Right lobe of liver (tissue), 6 donors: Measurements from ENCODE around the gene TUBGCP5. TPM values are rescaled to one million over a fixed set of nuclear protein-coding genes. Genes with fewer than 3 reads are reported as not detected.
A peak's percentile ranks its signal among the peaks of the same experiment; 100 is the strongest.

Experiments used
- ATAC-seq, 4 donors: fragments of 200-7000 bp; cut with Tn5 transposase; one replicate each; pipeline ENCODE4 v1.9.1; 2020; ENCODE audit warnings: mild to moderate bottlenecking in 4 of 4, moderate library complexity in 4 of 4
- DNase-seq, 3 donors: peaks; one replicate each; pipeline ENCODE4 v3.0.0-alpha.2; 2020
- H3K27ac ChIP-seq, 3 donors: fragments of 200-600 bp; one replicate each; pipeline ENCODE4 v1.8.0; 2022
- H3K27me3 ChIP-seq, 2 donors: fragments of 200-600 bp; one replicate each; pipeline ENCODE4 v1.8.0; 2022
- H3K36me3 ChIP-seq, 4 donors: fragments of 200-600 bp; sonication (generic) in 1 of 4; one replicate each; pipeline versions ENCODE4 v1.5.1 to v1.8.0; 2017 to 2022; ENCODE audit warnings: control low read depth in 1 of 4
- H3K4me1 ChIP-seq, 4 donors: fragments of 200-600 bp; sonication (generic) in 1 of 4; one replicate each; pipeline versions ENCODE4 v1.5.1 to v1.8.0; 2017 to 2022; ENCODE audit warnings: control low read depth in 1 of 4
- H3K4me3 ChIP-seq, 3 donors: fragments of 200-600 bp; one replicate each; pipeline ENCODE4 v1.8.0; 2022
- H3K9me3 ChIP-seq, 4 donors: fragments of 200-600 bp; sonication (generic) in 1 of 4; one replicate each; pipeline versions ENCODE4 v1.5.1 to v1.8.0; 2017 to 2022; ENCODE audit warnings: control low read depth in 1 of 4
- CTCF ChIP-seq, 4 donors: fragments of 200-600 bp in 3 of 4; fragments of 450-650 bp in 1 of 4; IDR thresholded peaks; one replicate each; pipeline versions ENCODE4 v1.5.1 to v1.8.0; 2016 to 2022; ENCODE audit warnings: antibody characterized with exemption in 4 of 4, mild to moderate bottlenecking in 2 of 4
- POLR2A ChIP-seq: fragments of 450-650 bp; IDR thresholded peaks from one replicate; pipeline ENCODE4 v1.6.1; 2017; ENCODE audit warnings: antibody characterized with exemption, mild to moderate bottlenecking
- WGBS: methylation state at CpG from one replicate; pipeline ENCODE4 v1.1.6; 2018; ENCODE audit warnings: low coverage, low lambda C conversion rate; ENCODE audit not compliant: insufficient coverage; ENCODE audit errors: missing lambda C conversion rate; 5-methylcytosine and 5-hydroxymethylcytosine counted together
- intact Hi-C, 2 donors: fragments of 100-400 bp; cut with DNase I; formaldehyde crosslinking; loops; one replicate each; pipeline versions ENCODE4 v1.11.2 to v1.14.1; 2022
- total RNA-seq, 6 experiments: library from RNA; depleted of rRNA in 2 of 6; stranded (reverse); fragments of >200 nt in 2 of 6; fragmentation: NEBNext Ultra II Directional in 3 of 6; extraction: Animal tissue kit (Norgen Biotek cat#: 25700) in 3 of 6; gene quantifications; one replicate each; pipeline versions ENCODE4 v1.1.0 to v1.2.4, GENCODE V29; 2016 to 2023
- donor health status: DM: no; HTN: yes; CAD: no.
- donor health status: DM: no; HTN: no; CAD: no.
- donor health status: DM: no; HTN: no; CAD: no.
- donor health status: DM: no; HTN: yes; CAD: no.
- donor health status: DM: no; HTN: yes; CAD: no.

The TUBGCP5 gene
- total RNA-seq, 6 experiments from 2014 or later, result 7.1 to 15.6 (median 11.0) TPM

- ATAC-seq (peak; percentile 96 to 98 (median 97)), DNase-seq (peak; percentile 91 to 93 (median 91))
- Histone ChIP-seq H3K9me3 (no peaks in the 10 kb centered on the region), H3K27me3 (no peaks in the 10 kb centered on the region), H3K4me3 (peak within 1 kb of the TSS; percentile 82 to 97 (median 90)), H3K36me3 (no peaks in the 10 kb centered on the region), H3K4me1 (peaks cover 0 to 9% (median 1%) of the 10 kb centered on the region in 4 donors), H3K27ac (peak within 1 kb of the TSS; percentile 36 to 69 (median 67))
- intact Hi-C loops, result no loop called here
- WGBS, result 0% methylated on average over 13 of the region's 93 CpGs
- TF ChIP-seq POLR2A (peak; percentile 76), CTCF (IDR thresholded peaks at IDR 0.05) (no peak)
Observed at GRCh38 chr15:22980189-22981050, 58.9 kb downstream of the TUBGCP5 start, which contains the start of gene CYFIP1. Gene CYFIP1, minus strand, starts transcription at chr15:22980368. Its CDS starts 33,083 bp downstream, at chr15:22947285.

- WGBS, result under 1% methylated on average over 21 of the region's 88 CpGs
- ATAC-seq (peak; percentile 64 to 75 (median 72)), DNase-seq (peak; percentile 68 to 80 (median 80))
- Histone ChIP-seq H3K4me3 (peak overlapping the region; percentile 82 to 97 (median 90)), H3K27me3 (no peaks in the 10 kb centered on the region), H3K9me3 (no peaks in the 10 kb centered on the region), H3K27ac (peak overlapping the region; percentile 36 to 69 (median 67)), H3K4me1 (peaks cover 0 to 9% (median 1%) of the 10 kb centered on the region in 4 donors), H3K36me3 (no peaks in the 10 kb centered on the region)
- intact Hi-C loops, result no loop called here
- no peak for TF ChIP-seq POLR2A
Observed at GRCh38 chr15:22979238-22980188, 59.9 kb downstream of the TUBGCP5 start.

- no peaks in the 10 kb centered on the region for H3K36me3 ChIP-seq
- DNase-seq, result peak in 2 of 3 donors; percentile 31 to 44
- TF ChIP-seq CTCF (IDR thresholded peaks at IDR 0.05) (no peak), POLR2A (no peak)
- H3K27ac ChIP-seq, result peak overlapping the region in 1 of 3 donors; percentile 69
- ATAC-seq, result peak in 3 of 4 donors; percentile 1 to 19 (median 18)
- intact Hi-C loops, result no loop called here
- 26% methylated on average over 13 of the region's 22 CpGs for WGBS
- H3K27me3 ChIP-seq, result no peaks in the 10 kb centered on the region
- peaks cover 0 to 10% (median 1%) of the 10 kb centered on the region in 4 donors for H3K4me1 ChIP-seq
- H3K4me3 ChIP-seq, result peak overlapping the region; percentile 82 to 97 (median 90)
- H3K9me3 ChIP-seq, result no peaks in the 10 kb centered on the region
Observed at GRCh38 chr15:22978691-22979237, 60.6 kb downstream of the TUBGCP5 start.

- no peak overlapping the region for H3K4me3 ChIP-seq
- DNase-seq (no peak), ATAC-seq (peak; percentile 22 to 52 (median 38))
- intact Hi-C loops, result no loop called here
- TF ChIP-seq CTCF (IDR thresholded peaks at IDR 0.05) (no peak), POLR2A (no peak)
- H3K36me3 ChIP-seq, result no peaks in the 10 kb centered on the region
- no peaks in the 10 kb centered on the region for H3K27me3 ChIP-seq
- 56% methylated on average over 4 of the region's 4 CpGs for WGBS
- H3K4me1 ChIP-seq, result peaks cover 0 to 22% (median 1%) of the 10 kb centered on the region in 4 donors
- H3K27ac ChIP-seq, result peak overlapping the region in 1 of 3 donors; percentile 3
- no peaks in the 10 kb centered on the region for H3K9me3 ChIP-seq
Observed at GRCh38 chr15:22974745-22975144, 64.6 kb downstream of the TUBGCP5 start.
